IPS-18a (cell line): ENCODE measurements around the gene CAPSL.

Experiments used
- H3K27ac ChIP-seq: one replicate; pipeline ENCODE4 v1.5.1; 2013; ENCODE audit warnings: low read length
- H3K27me3 ChIP-seq: one replicate; pipeline ENCODE4 v1.6.1; 2013; ENCODE audit warnings: mild to moderate bottlenecking, low read length; ENCODE audit not compliant: control insufficient read depth, insufficient read depth
- H3K36me3 ChIP-seq: one replicate; pipeline ENCODE4 v1.6.1; 2013; ENCODE audit warnings: low read depth, low read length; ENCODE audit not compliant: control insufficient read depth
- H3K4me1 ChIP-seq: one replicate; pipeline ENCODE4 v1.6.1; 2013; ENCODE audit warnings: low read depth, low read length; ENCODE audit not compliant: control insufficient read depth
- H3K4me3 ChIP-seq: one replicate; pipeline ENCODE4 v1.5.1; 2013; ENCODE audit warnings: low read length
- H3K9ac ChIP-seq: one replicate; pipeline ENCODE4 v1.6.1; 2013; ENCODE audit warnings: mild to moderate bottlenecking, low read length, moderate library complexity
- H3K9me3 ChIP-seq: one replicate; pipeline ENCODE4 v1.6.1; 2013; ENCODE audit warnings: low read depth, low read length; ENCODE audit not compliant: control insufficient read depth

The CAPSL gene

GRCh38 chr5:35884773-35885172 is 53.6 kb downstream of the CAPSL start:
- no peak overlapping the region for H3K27ac ChIP-seq
- H3K9ac ChIP-seq = no peak overlapping the region
- H3K4me1 ChIP-seq = no peaks in the 10 kb centered on the region
- H3K36me3 ChIP-seq = no peaks in the 10 kb centered on the region
- H3K9me3 ChIP-seq = no peaks in the 10 kb centered on the region
- H3K4me3 ChIP-seq = no peak overlapping the region
- no peaks in the 10 kb centered on the region for H3K27me3 ChIP-seq

- H3K27me3 ChIP-seq = no peaks in the 10 kb centered on the region
- H3K9ac ChIP-seq = no peak overlapping the region
- no peak overlapping the region for H3K27ac ChIP-seq
- H3K9me3 ChIP-seq = no peaks in the 10 kb centered on the region
- no peaks in the 10 kb centered on the region for H3K4me1 ChIP-seq
- no peaks in the 10 kb centered on the region for H3K36me3 ChIP-seq
- H3K4me3 ChIP-seq = no peak overlapping the region
These were observed 54.1 kb downstream of the CAPSL start for GRCh38 chr5:35884191-35884769.

GRCh38 chr5:35881758-35882157 is 56.7 kb downstream of the CAPSL start:
- no peak overlapping the region for H3K4me3 ChIP-seq
- H3K36me3 ChIP-seq = no peaks in the 10 kb centered on the region
- H3K4me1 ChIP-seq = no peaks in the 10 kb centered on the region
- no peaks in the 10 kb centered on the region for H3K9me3 ChIP-seq
- no peak overlapping the region for H3K27ac ChIP-seq
- H3K9ac ChIP-seq = no peak overlapping the region
- H3K27me3 ChIP-seq = no peaks in the 10 kb centered on the region

GRCh38 chr5:35880156-35880555 is 58.3 kb downstream of the CAPSL start:
- Histone ChIP-seq H3K9me3 (no peaks in the 10 kb centered on the region), H3K4me3 (no peak overlapping the region), H3K9ac (no peak overlapping the region), H3K36me3 (no peaks in the 10 kb centered on the region), H3K27ac (no peak overlapping the region), H3K4me1 (no peaks in the 10 kb centered on the region), H3K27me3 (no peaks in the 10 kb centered on the region)

GRCh38 chr5:35879649-35880048 is 58.8 kb downstream of the CAPSL start:
- Histone ChIP-seq H3K4me1 (no peaks in the 10 kb centered on the region), H3K27ac (no peak overlapping the region), H3K36me3 (no peaks in the 10 kb centered on the region), H3K9me3 (no peaks in the 10 kb centered on the region), H3K4me3 (no peak overlapping the region), H3K9ac (no peak overlapping the region), H3K27me3 (no peaks in the 10 kb centered on the region)

- H3K27ac ChIP-seq = no peak overlapping the region
- H3K4me1 ChIP-seq = no peaks in the 10 kb centered on the region
- no peak overlapping the region for H3K9ac ChIP-seq
- H3K4me3 ChIP-seq = no peak overlapping the region
- no peaks in the 10 kb centered on the region for H3K9me3 ChIP-seq
- no peaks in the 10 kb centered on the region for H3K36me3 ChIP-seq
- no peaks in the 10 kb centered on the region for H3K27me3 ChIP-seq
These were observed 59.3 kb downstream of the CAPSL start for GRCh38 chr5:35879096-35879495.

GRCh38 chr5:35878079-35878478 is 60.3 kb downstream of the CAPSL start:
- Histone ChIP-seq H3K4me3 (no peak overlapping the region), H3K36me3 (no peaks in the 10 kb centered on the region), H3K9me3 (no peaks in the 10 kb centered on the region), H3K9ac (no peak overlapping the region), H3K27me3 (no peaks in the 10 kb centered on the region), H3K27ac (no peak overlapping the region), H3K4me1 (no peaks in the 10 kb centered on the region)

- H3K27me3 ChIP-seq = no peaks in the 10 kb centered on the region
- no peak overlapping the region for H3K27ac ChIP-seq
- H3K36me3 ChIP-seq = no peaks in the 10 kb centered on the region
- H3K4me1 ChIP-seq = no peaks in the 10 kb centered on the region
- H3K9me3 ChIP-seq = no peaks in the 10 kb centered on the region
- H3K4me3 ChIP-seq = no peak overlapping the region
- no peak overlapping the region for H3K9ac ChIP-seq
These were observed 60.8 kb downstream of the CAPSL start for GRCh38 chr5:35877655-35878054.

GRCh38 chr5:35876922-35877321 is 61.5 kb downstream of the CAPSL start:
- Histone ChIP-seq H3K27ac (no peak overlapping the region), H3K27me3 (no peaks in the 10 kb centered on the region), H3K4me1 (no peaks in the 10 kb centered on the region), H3K36me3 (no peaks in the 10 kb centered on the region), H3K9me3 (no peaks in the 10 kb centered on the region), H3K4me3 (no peak overlapping the region), H3K9ac (no peak overlapping the region)

GRCh38 chr5:35876454-35876853 is 62.0 kb downstream of the CAPSL start:
- H3K27me3 ChIP-seq = no peaks in the 10 kb centered on the region
- H3K36me3 ChIP-seq = no peaks in the 10 kb centered on the region
- no peak overlapping the region for H3K4me3 ChIP-seq
- no peak overlapping the region for H3K9ac ChIP-seq
- no peaks in the 10 kb centered on the region for H3K9me3 ChIP-seq
- H3K27ac ChIP-seq = no peak overlapping the region
- no peaks in the 10 kb centered on the region for H3K4me1 ChIP-seq

GRCh38 chr5:35870605-35871004 is 67.8 kb downstream of the CAPSL start:
- no peaks in the 10 kb centered on the region for H3K27me3 ChIP-seq
- H3K27ac ChIP-seq = no peak overlapping the region
- no peaks in the 10 kb centered on the region for H3K9me3 ChIP-seq
- no peaks in the 10 kb centered on the region for H3K4me1 ChIP-seq
- no peak overlapping the region for H3K9ac ChIP-seq
- no peaks in the 10 kb centered on the region for H3K36me3 ChIP-seq
- no peak overlapping the region for H3K4me3 ChIP-seq

- H3K9me3 ChIP-seq = no peaks in the 10 kb centered on the region
- H3K9ac ChIP-seq = no peak overlapping the region
- no peak overlapping the region for H3K4me3 ChIP-seq
- no peaks in the 10 kb centered on the region for H3K27me3 ChIP-seq
- H3K36me3 ChIP-seq = no peaks in the 10 kb centered on the region
- no peaks in the 10 kb centered on the region for H3K4me1 ChIP-seq
- no peak overlapping the region for H3K27ac ChIP-seq
These were observed 68.6 kb downstream of the CAPSL start for GRCh38 chr5:35869685-35870277.
